Subcutaneous abdominal adipose tissue (tissue), 5 donors: Measurements from ENCODE around the gene DLG3.

Source experiments
- H3K27ac ChIP-seq: one replicate; pipeline ENCODE4 v1.7.0; 2013; ENCODE audit warnings: low read depth, mild to moderate bottlenecking, inconsistent platforms, low read length, moderate library complexity
- H3K27me3 ChIP-seq, 5 donors: one replicate each; pipeline ENCODE4 v1.7.0; 2013; ENCODE audit warnings: low read length in 5 of 5, inconsistent platforms in 1 of 5; ENCODE audit not compliant: control insufficient read depth in 5 of 5, insufficient read depth in 4 of 5
- H3K36me3 ChIP-seq, 5 donors: one replicate each; pipeline ENCODE4 v1.7.0; 2013; ENCODE audit warnings: low read length in 5 of 5; ENCODE audit not compliant: control insufficient read depth in 5 of 5, insufficient read depth in 5 of 5
- H3K4me1 ChIP-seq, 5 donors: one replicate each; pipeline ENCODE4 v1.7.0; 2013; ENCODE audit warnings: low read length in 5 of 5, mild to moderate bottlenecking in 3 of 5, moderate library complexity in 1 of 5; ENCODE audit not compliant: control insufficient read depth in 5 of 5, insufficient read depth in 5 of 5
- H3K4me3 ChIP-seq, 5 donors: one replicate each; pipeline ENCODE4 v1.7.0; 2013; ENCODE audit warnings: low read length in 5 of 5, low read depth in 1 of 5
- H3K9ac ChIP-seq, 5 donors: one replicate each; pipeline ENCODE4 v1.7.0; 2013; ENCODE audit warnings: low read length in 5 of 5, mild to moderate bottlenecking in 4 of 5, moderate library complexity in 3 of 5
- H3K9me3 ChIP-seq, 5 donors: one replicate each; pipeline ENCODE4 v1.7.0; 2013; ENCODE audit warnings: low read length in 5 of 5; ENCODE audit not compliant: control insufficient read depth in 5 of 5
- donor health status: healthy.
- donor health status: healthy.
- donor health status: healthy.
- donor health status: healthy.
- donor health status: healthy.

Gene DLG3

DNA sequence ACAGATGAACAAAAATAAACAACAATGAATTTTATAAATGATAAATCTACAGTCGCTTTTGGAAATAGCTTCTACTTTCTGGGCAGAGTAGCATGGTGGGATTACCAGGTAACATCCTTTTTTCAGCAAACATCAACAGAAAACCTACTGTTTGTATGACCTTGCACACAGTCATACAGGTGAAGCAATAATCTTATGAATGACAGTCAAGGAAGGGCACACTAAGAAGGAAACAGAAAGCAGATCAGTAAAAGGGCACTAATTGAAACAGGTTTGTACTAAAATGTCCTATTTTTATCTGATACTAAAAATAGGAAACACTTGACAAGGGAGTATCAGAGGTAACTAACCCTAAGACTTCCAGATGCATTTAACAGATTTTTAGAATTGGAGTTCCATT lies 108.9 kb downstream of the DLG3 start:
- Histone ChIP-seq H3K4me1 (no peaks in the 10 kb centered on the region), H3K27me3 (peaks cover 0 to 7% (median 5%) of the 10 kb centered on the region in 5 donors), H3K36me3 (no peaks in the 10 kb centered on the region), H3K4me3 (no peak overlapping the region), H3K9ac (no peak overlapping the region), H3K9me3 (peaks cover 0 to 2% (median 0%) of the 10 kb centered on the region in 5 donors), H3K27ac (no peak overlapping the region)

DNA sequence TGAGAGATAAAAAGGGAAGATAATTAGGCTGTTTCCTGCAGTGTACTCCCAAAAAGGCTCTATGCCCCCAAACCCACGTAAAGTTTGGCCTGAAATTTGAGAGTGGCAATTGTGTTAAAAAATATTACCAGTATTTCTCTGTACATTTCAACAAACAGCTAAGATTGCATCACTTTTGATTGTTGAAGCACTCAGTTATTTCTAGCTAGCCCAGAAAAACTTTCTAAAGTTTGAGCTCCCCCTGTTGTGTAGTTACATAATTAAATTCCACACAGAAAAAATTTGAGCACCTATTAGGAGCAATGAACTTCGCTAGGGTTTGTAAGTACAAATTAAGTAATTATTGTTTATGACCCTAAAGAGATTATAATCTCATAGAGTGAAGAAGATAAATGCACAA lies 109.4 kb downstream of the DLG3 start:
- H3K36me3 ChIP-seq: no peaks in the 10 kb centered on the region
- H3K4me1 ChIP-seq: no peaks in the 10 kb centered on the region
- H3K27ac ChIP-seq: no peak overlapping the region
- peaks cover 0 to 5% (median 4%) of the 10 kb centered on the region in 5 donors for H3K9me3 ChIP-seq
- H3K27me3 ChIP-seq: peaks cover 0 to 6% (median 3%) of the 10 kb centered on the region in 5 donors
- no peak overlapping the region for H3K4me3 ChIP-seq
- no peak overlapping the region for H3K9ac ChIP-seq

DNA sequence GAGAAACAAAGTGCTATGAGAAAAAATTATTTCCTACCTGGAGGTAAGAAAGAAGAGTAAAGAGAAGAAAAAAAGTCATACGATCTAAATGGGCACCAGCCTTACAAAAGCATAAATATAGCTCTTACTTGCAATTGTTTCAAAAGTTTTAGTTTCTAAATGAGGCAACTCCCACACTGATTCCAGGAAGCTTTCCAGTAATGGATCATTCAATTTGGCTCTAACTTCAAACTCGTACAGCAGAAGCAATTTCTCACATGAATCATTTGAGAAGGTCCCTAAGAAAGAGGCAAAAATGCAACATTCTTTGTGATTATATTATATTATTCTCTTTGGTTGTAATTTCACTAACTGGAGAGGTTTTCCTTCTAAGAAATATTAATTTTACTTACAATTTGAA lies 109.9 kb downstream of the DLG3 start:
- no peaks in the 10 kb centered on the region for H3K36me3 ChIP-seq
- H3K4me3 ChIP-seq: no peak overlapping the region
- no peak overlapping the region for H3K27ac ChIP-seq
- no peak overlapping the region for H3K9ac ChIP-seq
- no peaks in the 10 kb centered on the region for H3K4me1 ChIP-seq
- peaks cover 0 to 6% (median under 1%) of the 10 kb centered on the region in 5 donors for H3K27me3 ChIP-seq
- peaks cover 0 to 9% (median 8%) of the 10 kb centered on the region in 5 donors for H3K9me3 ChIP-seq

DNA sequence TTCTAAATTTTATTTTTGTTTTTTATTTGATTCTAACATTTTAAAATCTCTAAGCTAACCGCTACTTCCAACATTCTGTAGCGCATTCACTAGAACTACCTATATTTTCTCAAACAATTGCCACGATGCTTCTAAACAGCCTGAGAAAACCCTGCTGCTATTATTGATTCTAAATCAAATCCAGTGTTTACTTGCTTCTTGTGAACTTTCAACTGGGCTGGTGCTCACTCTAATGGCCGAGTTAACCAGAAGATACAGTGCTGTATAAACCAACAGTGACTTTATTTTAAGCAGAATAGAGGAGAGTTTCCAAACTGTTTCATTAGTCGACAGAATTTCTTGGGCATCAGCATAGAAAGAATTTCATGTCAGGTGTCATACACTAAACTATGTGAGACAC lies 110.3 kb downstream of the DLG3 start:
- Histone ChIP-seq H3K27ac (no peak overlapping the region), H3K36me3 (no peaks in the 10 kb centered on the region), H3K9ac (no peak overlapping the region), H3K27me3 (peaks cover 0 to 6% (median 0%) of the 10 kb centered on the region in 5 donors), H3K4me1 (no peaks in the 10 kb centered on the region), H3K9me3 (peaks cover 0 to 13% (median 12%) of the 10 kb centered on the region in 5 donors), H3K4me3 (no peak overlapping the region)
